HepG2 (cell line): Measurements from ENCODE around the gene CAMK1. TPM values are rescaled to one million over a fixed set of nuclear protein-coding genes. Genes with fewer than 3 reads are reported as not detected.

Source experiments
- CENPT ChIP-seq: sonication (generic); formaldehyde crosslinking; IDR thresholded peaks from 2 replicates; pipeline ENCODE4 v1.8.0; 2022; ENCODE audit warnings: low read depth, mild to moderate bottlenecking, moderate library complexity, missing genetic modification reagents
- CHCHD3 ChIP-seq: sonication (generic); formaldehyde crosslinking; IDR thresholded peaks from 2 replicates; pipeline ENCODE4 v1.8.0; 2022; ENCODE audit warnings: mild to moderate bottlenecking, missing genetic modification reagents, moderate library complexity
- HOXA7 ChIP-seq: sonication (generic); formaldehyde crosslinking; IDR thresholded peaks from 2 replicates; pipeline ENCODE4 v1.8.1; 2022; ENCODE audit warnings: mild to moderate bottlenecking, missing genetic modification reagents, moderate library complexity
- JDP2 ChIP-seq: sonication (generic); formaldehyde crosslinking; IDR thresholded peaks from 2 replicates; pipeline ENCODE4 v1.8.1; 2022; ENCODE audit warnings: missing genetic modification reagents, borderline replicate concordance
- MED13 ChIP-seq: sonication (generic); formaldehyde crosslinking; IDR thresholded peaks from 2 replicates; pipeline ENCODE4 v1.5.0; 2020; ENCODE audit warnings: missing genetic modification reagents
- SIX1 ChIP-seq: sonication (generic); formaldehyde crosslinking; IDR thresholded peaks from 2 replicates; pipeline ENCODE4 v1.4.0; 2020; ENCODE audit warnings: missing genetic modification reagents, borderline replicate concordance
- ZBTB8A ChIP-seq: sonication (generic); formaldehyde crosslinking; IDR thresholded peaks from 2 replicates; pipeline ENCODE4 v1.4.0; 2020; ENCODE audit warnings: mild to moderate bottlenecking, low read depth, missing genetic modification reagents, borderline replicate concordance
- ZNF484 ChIP-seq: sonication (generic); formaldehyde crosslinking; IDR thresholded peaks from 2 replicates; pipeline ENCODE4 v1.5.1; 2020; ENCODE audit warnings: mild to moderate bottlenecking, low read depth, missing genetic modification reagents, borderline replicate concordance
- ZNF605 ChIP-seq: sonication (generic); formaldehyde crosslinking; IDR thresholded peaks from 2 replicates; pipeline ENCODE4 v1.8.0; 2022; ENCODE audit warnings: mild to moderate bottlenecking, missing genetic modification reagents
- ZNF747 ChIP-seq: sonication (generic); formaldehyde crosslinking; IDR thresholded peaks from 2 replicates; pipeline ENCODE4 v1.8.1; 2023; ENCODE audit warnings: missing genetic modification reagents, mild to moderate bottlenecking, borderline replicate concordance
- polyA plus RNA-seq, 8 experiments: library from polyadenylated mRNA; depleted of rRNA in 3 of 8; stranded (reverse) in 7 of 8; unstranded in 1 of 8; fragments of >200 nt; fragmentation: Illumina TruSeq in 4 of 8; extraction: Trizol in 4 of 8; gene quantifications; 2 replicates each; pipeline versions ENCODE4 v1.2.1 to v1.2.3, GENCODE V29; 2011 to 2016; ENCODE audit warnings: low read depth in 4 of 8, missing spikeins in 1 of 8, mixed read lengths in 1 of 8; ENCODE audit not compliant: insufficient read depth in 1 of 8
- total RNA-seq, 5 experiments: library from RNA; depleted of rRNA; stranded (reverse); fragments of >200 nt; fragmentation: Illumina TruSeq; extraction: Trizol; gene quantifications; 2 replicates each; pipeline ENCODE4 v1.2.3, GENCODE V29; 2016; ENCODE audit warnings: low read depth in 1 of 5
- TF ChIP-seq, protein P1 (sequence below): sonication (generic); formaldehyde crosslinking; conservative IDR thresholded peaks from 2 replicates; pipeline ENCODE4 v1.8.0; 2022; ENCODE audit warnings: missing genetic modification reagents
- TF ChIP-seq, protein P2 (sequence below): sonication (generic); formaldehyde crosslinking; IDR thresholded peaks from 2 replicates; pipeline ENCODE4 v1.4.0; 2020; ENCODE audit warnings: missing genetic modification reagents, borderline replicate concordance
- TF ChIP-seq, protein P3 (sequence below): sonication (generic); formaldehyde crosslinking; IDR thresholded peaks from 2 replicates; pipeline ENCODE4 v1.4.0; 2020; ENCODE audit warnings: mild to moderate bottlenecking, missing genetic modification reagents, borderline replicate concordance
- TF ChIP-seq, protein P4 (sequence below): sonication (generic); formaldehyde crosslinking; IDR thresholded peaks from 2 replicates; pipeline ENCODE4 v1.5.1; 2020; ENCODE audit warnings: mild to moderate bottlenecking, missing genetic modification reagents
- TF ChIP-seq, protein P5 (sequence below): sonication (generic); formaldehyde crosslinking; IDR thresholded peaks from 2 replicates; pipeline ENCODE4 v1.4.0; 2020; ENCODE audit warnings: missing genetic modification reagents
- TF ChIP-seq, protein P6 (sequence below): IDR thresholded peaks from 2 replicates; pipeline ENCODE4 v1.6.1; 2012; ENCODE audit warnings: inconsistent platforms

The CAMK1 gene
- total and polyA plus RNA-seq, 2 of the 13 experiments (the other 11 are each of a cell fraction or from before 2014, with no cell fraction given) = 26.4 to 53.3 TPM

DNA sequence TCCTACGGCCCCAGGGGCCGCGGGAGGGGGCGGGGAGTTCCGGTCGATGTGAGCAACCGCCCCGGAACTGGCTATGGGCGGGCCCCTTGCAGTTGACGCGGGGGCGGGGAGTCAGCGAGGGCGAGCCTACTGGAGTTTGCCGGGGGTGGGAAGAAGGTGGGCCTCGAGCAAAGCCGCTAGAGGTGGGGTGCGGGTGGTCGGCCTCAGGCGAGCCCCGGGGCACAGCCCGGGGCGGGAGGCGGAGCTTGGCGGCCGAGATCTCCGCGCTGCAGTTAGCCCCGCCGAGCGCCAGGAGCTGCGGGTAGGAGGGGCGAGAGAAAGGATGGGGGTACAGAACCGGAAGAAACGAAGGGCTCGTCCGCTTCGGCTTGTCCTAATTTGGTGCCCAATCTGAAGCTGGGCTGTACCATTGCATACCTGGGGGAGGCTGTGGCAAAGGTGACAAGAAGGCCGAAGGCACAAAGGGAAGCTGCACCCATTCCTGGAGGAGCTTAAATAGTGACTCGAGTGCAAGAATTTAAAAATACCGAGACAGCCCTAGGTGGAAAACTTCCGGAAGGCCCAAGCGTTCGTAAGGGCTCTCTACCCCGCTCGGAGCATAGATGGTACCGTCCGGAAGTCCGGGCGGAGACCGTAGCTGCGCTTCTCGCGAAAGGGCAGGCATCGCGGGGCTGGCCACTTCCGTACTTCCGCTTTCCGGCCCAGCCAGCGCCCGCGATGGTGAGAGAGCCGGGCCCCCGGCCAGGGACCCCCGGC is 22.8 kb upstream of the CAMK1 start, which contains the start of the genes ARPC4 and TADA3 (continued):
- TF ChIP-seq, protein P1, sequence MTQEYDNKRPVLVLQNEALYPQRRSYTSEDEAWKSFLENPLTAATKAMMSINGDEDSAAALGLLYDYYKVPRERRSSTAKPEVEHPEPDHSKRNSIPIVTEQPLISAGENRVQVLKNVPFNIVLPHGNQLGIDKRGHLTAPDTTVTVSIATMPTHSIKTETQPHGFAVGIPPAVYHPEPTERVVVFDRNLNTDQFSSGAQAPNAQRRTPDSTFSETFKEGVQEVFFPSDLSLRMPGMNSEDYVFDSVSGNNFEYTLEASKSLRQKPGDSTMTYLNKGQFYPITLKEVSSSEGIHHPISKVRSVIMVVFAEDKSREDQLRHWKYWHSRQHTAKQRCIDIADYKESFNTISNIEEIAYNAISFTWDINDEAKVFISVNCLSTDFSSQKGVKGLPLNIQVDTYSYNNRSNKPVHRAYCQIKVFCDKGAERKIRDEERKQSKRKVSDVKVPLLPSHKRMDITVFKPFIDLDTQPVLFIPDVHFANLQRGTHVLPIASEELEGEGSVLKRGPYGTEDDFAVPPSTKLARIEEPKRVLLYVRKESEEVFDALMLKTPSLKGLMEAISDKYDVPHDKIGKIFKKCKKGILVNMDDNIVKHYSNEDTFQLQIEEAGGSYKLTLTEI (CRISPR knock-in tag) = no peak
- no peak for TF ChIP-seq CENPT
- no peak for TF ChIP-seq JDP2 (CRISPR knock-in tag)
- TF ChIP-seq CHCHD3 (CRISPR knock-in tag) = no peak
- TF ChIP-seq MED13 = no peak
- no peak; the same call in 1 of the 2 replicates for TF ChIP-seq ZNF605 (CRISPR knock-in tag)
- no peak for TF ChIP-seq SIX1 (CRISPR knock-in tag)
- TF ChIP-seq, protein P2, sequence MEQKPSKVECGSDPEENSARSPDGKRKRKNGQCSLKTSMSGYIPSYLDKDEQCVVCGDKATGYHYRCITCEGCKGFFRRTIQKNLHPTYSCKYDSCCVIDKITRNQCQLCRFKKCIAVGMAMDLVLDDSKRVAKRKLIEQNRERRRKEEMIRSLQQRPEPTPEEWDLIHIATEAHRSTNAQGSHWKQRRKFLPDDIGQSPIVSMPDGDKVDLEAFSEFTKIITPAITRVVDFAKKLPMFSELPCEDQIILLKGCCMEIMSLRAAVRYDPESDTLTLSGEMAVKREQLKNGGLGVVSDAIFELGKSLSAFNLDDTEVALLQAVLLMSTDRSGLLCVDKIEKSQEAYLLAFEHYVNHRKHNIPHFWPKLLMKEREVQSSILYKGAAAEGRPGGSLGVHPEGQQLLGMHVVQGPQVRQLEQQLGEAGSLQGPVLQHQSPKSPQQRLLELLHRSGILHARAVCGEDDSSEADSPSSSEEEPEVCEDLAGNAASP = no peak; the same call in 1 of the 2 replicates
- TF ChIP-seq, protein P3, sequence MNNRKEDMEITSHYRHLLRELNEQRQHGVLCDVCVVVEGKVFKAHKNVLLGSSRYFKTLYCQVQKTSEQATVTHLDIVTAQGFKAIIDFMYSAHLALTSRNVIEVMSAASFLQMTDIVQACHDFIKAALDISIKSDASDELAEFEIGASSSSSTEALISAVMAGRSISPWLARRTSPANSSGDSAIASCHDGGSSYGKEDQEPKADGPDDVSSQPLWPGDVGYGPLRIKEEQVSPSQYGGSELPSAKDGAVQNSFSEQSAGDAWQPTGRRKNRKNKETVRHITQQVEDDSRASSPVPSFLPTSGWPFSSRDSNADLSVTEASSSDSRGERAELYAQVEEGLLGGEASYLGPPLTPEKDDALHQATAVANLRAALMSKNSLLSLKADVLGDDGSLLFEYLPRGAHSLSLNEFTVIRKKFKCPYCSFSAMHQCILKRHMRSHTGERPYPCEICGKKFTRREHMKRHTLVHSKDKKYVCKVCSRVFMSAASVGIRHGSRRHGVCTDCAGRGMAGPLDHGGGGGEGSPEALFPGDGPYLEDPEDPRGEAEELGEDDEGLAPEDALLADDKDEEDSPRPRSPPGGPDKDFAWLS (CRISPR knock-in tag) = no peak
- no peak for TF ChIP-seq HOXA7 (CRISPR knock-in tag)
- TF ChIP-seq, protein P4, sequence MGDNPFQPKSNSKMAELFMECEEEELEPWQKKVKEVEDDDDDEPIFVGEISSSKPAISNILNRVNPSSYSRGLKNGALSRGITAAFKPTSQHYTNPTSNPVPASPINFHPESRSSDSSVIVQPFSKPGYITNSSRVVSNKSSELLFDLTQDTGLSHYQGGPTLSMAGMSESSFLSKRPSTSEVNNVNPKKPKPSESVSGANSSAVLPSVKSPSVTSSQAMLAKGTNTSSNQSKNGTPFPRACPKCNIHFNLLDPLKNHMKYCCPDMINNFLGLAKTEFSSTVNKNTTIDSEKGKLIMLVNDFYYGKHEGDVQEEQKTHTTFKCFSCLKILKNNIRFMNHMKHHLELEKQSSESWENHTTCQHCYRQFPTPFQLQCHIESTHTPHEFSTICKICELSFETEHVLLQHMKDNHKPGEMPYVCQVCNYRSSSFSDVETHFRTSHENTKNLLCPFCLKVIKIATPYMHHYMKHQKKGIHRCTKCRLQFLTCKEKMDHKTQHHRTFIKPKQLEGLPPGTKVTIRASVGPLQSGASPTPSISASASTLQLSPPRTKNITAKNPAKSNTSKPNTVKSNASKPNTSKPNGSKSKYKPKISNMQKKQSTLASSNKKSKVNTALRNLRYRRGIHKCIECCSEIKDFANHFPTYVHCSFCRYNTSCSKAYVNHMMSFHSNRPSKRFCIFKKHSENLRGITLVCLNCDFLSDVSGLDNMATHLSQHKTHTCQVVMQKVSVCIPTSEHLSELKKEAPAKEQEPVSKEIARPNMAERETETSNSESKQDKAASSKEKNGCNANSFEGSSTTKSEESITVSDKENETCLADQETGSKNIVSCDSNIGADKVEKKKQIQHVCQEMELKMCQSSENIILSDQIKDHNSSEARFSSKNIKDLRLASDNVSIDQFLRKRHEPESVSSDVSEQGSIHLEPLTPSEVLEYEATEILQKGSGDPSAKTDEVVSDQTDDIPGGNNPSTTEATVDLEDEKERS (CRISPR knock-in tag) = no peak
- TF ChIP-seq, protein P5, sequence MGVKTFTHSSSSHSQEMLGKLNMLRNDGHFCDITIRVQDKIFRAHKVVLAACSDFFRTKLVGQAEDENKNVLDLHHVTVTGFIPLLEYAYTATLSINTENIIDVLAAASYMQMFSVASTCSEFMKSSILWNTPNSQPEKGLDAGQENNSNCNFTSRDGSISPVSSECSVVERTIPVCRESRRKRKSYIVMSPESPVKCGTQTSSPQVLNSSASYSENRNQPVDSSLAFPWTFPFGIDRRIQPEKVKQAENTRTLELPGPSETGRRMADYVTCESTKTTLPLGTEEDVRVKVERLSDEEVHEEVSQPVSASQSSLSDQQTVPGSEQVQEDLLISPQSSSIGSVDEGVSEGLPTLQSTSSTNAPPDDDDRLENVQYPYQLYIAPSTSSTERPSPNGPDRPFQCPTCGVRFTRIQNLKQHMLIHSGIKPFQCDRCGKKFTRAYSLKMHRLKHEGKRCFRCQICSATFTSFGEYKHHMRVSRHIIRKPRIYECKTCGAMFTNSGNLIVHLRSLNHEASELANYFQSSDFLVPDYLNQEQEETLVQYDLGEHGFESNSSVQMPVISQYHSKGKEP (CRISPR knock-in tag) = no peak
- no peak for TF ChIP-seq ZBTB8A (CRISPR knock-in tag)
- TF ChIP-seq, protein P6, sequence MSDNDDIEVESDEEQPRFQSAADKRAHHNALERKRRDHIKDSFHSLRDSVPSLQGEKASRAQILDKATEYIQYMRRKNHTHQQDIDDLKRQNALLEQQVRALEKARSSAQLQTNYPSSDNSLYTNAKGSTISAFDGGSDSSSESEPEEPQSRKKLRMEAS = peak; percentile 50
- TF ChIP-seq ZNF747 = peak; percentile 22; the same call in 1 of the 2 replicates
- TF ChIP-seq ZNF484 (CRISPR knock-in tag) = no peak
